Gastroesophageal sphincter (tissue), 3 donors: Measurements from ENCODE around the gene BCL6.

Experiments used
- CTCF ChIP-seq, 4 experiments: fragments of 200-600 bp in 2 of 4; fragments of 450-650 bp in 2 of 4; sonication (generic) in 1 of 4; IDR thresholded peaks; one replicate each; pipeline ENCODE4 v1.5.1; 2017 to 2019; ENCODE audit warnings: antibody characterized with exemption in 4 of 4, mild to moderate bottlenecking in 2 of 4, moderate library complexity in 2 of 4
- EP300 ChIP-seq: sonication (generic); formaldehyde crosslinking; IDR thresholded peaks from one replicate; pipeline ENCODE4 v1.6.1; 2017; ENCODE audit warnings: antibody characterized with exemption, mild to moderate bottlenecking
- POLR2AphosphoS5 ChIP-seq: sonication (generic); formaldehyde crosslinking; IDR thresholded peaks from one replicate; pipeline ENCODE4 v1.6.1; 2017; ENCODE audit warnings: antibody characterized with exemption

DNA sequence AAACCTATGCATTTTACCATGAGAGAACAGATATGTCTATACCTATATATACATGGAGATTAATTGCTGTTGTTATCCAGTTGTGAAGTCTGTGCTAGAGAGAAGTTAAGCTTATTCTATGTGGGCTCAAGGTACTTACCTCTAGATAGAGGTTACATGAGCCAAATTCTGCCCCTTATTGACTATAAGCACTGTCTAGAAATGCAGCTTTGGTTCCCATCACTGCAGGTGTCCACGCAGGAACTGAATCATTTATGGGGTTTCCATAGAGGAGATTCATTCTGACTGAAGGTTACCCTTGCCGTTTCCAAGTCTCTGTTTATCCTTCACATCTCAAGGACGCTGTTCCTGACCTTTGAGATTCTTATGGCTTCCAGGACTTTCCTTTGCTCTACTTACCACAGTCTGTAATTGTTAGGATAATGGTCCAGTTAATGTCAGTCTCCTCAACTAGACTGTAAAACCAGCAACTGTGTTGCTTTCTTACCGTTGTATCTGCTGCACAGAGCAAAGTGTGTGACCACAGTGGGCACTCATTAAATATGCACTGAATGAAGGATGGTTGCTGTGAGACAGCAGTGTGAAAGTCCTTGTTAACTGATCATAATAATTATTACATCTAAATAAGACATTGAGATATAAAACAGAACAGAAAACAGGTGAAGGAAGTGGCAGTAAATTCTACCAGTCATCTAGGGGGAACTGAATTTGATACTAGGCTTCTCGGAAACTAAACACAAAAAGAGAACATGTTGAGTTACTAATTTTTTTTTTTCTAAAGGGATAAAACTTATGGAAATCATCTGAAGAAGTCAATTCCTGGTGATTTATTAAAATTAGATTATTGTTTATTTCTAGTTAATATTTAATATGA lies 44.0 kb upstream of the BCL6 start:
- TF ChIP-seq EP300 (no peak), CTCF (IDR thresholded peaks at IDR 0.05) (no peak), POLR2AphosphoS5 (no peak)
